T-helper 2 cell (primary cell): ENCODE measurements around the gene CLIP1.
"Not testable (repeated sequence)": the region's sequence is repeated elsewhere in the genome, so short reads cannot be mapped to it uniquely, and the experiment has no call there.

ENCODE experiments used
- DNase-seq, 5 experiments: peaks; one replicate each; pipeline versions ENCODE4 v3.0.0 to v3.0.0-alpha.2; 2012 to 2022
- total RNA-seq, 2 donors: gene quantifications; one replicate each; lab custom pipeline; 2026; lab: John Stamatoyannopoulos, UW

CLIP1 gene
- 115 to 118 reads per million in 2 donors for total RNA-seq

- DNase-seq = peak; percentile 37 to 75 (median 51)
Measured at GRCh38 chr12:122421821-122422729, at the start of gene CLIP1. TSS of gene CLIP1 (minus strand) at chr12:122422669. CDS start at chr12:122380452, 42,217 bp downstream.

GRCh38 chr12:122471324-122472226 lies 49.1 kb upstream of the CLIP1 start:
- DNase-seq = peak in 2 of 5 experiments; percentile 30 to 65

GRCh38 chr12:122470576-122470975 lies 48.1 kb upstream of the CLIP1 start:
- DNase-seq = not testable (repeated sequence)

GRCh38 chr12:122469856-122470255 lies 47.4 kb upstream of the CLIP1 start:
- DNase-seq = not testable (repeated sequence)

GRCh38 chr12:122467983-122468382 lies 45.5 kb upstream of the CLIP1 start:
- DNase-seq = no peak

- not testable (repeated sequence) for DNase-seq
Measured at GRCh38 chr12:122464317-122465042, 42.0 kb upstream of the CLIP1 start.

GRCh38 chr12:122460641-122461040 lies 38.2 kb upstream of the CLIP1 start:
- no peak for DNase-seq

- DNase-seq = no peak
Measured at GRCh38 chr12:122460061-122460460, 37.6 kb upstream of the CLIP1 start.

GRCh38 chr12:122459211-122459610 lies 36.7 kb upstream of the CLIP1 start:
- DNase-seq = no peak

- DNase-seq = no peak
Measured at GRCh38 chr12:122458105-122459035, 35.9 kb upstream of the CLIP1 start.

- no peak for DNase-seq
Measured at GRCh38 chr12:122457627-122458026, 35.2 kb upstream of the CLIP1 start.

GRCh38 chr12:122454739-122455138 lies 32.3 kb upstream of the CLIP1 start:
- no peak for DNase-seq

- DNase-seq = no peak
Measured at GRCh38 chr12:122454250-122454721, 31.8 kb upstream of the CLIP1 start.

GRCh38 chr12:122452701-122453285 lies 30.3 kb upstream of the CLIP1 start:
- DNase-seq = peak in 1 of 5 experiments; percentile 47

- DNase-seq = peak in 1 of 5 experiments; percentile 41
Measured at GRCh38 chr12:122449317-122449716, 26.8 kb upstream of the CLIP1 start.

GRCh38 chr12:122447825-122448224 lies 25.4 kb upstream of the CLIP1 start:
- DNase-seq = not testable (repeated sequence)

GRCh38 chr12:122446390-122446789 lies 23.9 kb upstream of the CLIP1 start:
- not testable (repeated sequence) for DNase-seq

GRCh38 chr12:122444071-122444470 lies 21.6 kb upstream of the CLIP1 start:
- DNase-seq = not testable (repeated sequence)

GRCh38 chr12:122438822-122439221 lies 16.4 kb upstream of the CLIP1 start:
- not testable (repeated sequence) for DNase-seq

- no peak for DNase-seq
Measured at GRCh38 chr12:122437656-122438121, 15.2 kb upstream of the CLIP1 start.
